Mammary epithelial cell (primary cell): ENCODE results near the gene C1QTNF2.

ENCODE experiments used
- EZH2 ChIP-seq: IDR thresholded peaks from 2 replicates; pipeline ENCODE4 v1.6.1; 2012; ENCODE audit warnings: low read length, inconsistent platforms, borderline replicate concordance
- TF ChIP-seq, protein P1 (sequence below), 2 donors: IDR thresholded peaks in 1 of 2; conservative IDR thresholded peaks in 1 of 2; 2 replicates each; pipeline ENCODE4 v1.5.1; 2011 to 2012; ENCODE audit warnings: inconsistent platforms in 2 of 2, low read length in 2 of 2, mild to moderate bottlenecking in 2 of 2, control low read depth in 1 of 2, low read depth in 1 of 2; ENCODE audit not compliant: insufficient read depth in 1 of 2; ENCODE audit errors: extremely low read depth in 1 of 2

DNA sequence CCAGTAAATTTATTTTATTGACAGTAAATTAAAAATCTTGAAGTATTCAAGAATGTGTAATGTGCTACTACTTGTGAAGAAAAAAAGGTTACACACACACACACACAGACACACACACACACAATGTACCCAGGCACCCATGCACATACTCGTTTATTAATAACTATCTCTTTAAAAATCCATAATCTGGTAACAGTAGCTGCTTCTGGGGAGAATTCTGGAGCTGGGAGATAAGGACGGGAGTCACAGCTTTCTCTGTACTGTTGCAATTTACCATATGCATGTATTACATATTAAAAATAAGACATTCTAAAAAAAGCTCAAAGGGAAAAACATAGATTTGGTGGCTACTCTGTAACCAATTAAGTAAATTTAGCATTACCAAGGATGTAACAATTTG lies 7.9 kb upstream of the C1QTNF2 start:
- TF ChIP-seq, protein P1, sequence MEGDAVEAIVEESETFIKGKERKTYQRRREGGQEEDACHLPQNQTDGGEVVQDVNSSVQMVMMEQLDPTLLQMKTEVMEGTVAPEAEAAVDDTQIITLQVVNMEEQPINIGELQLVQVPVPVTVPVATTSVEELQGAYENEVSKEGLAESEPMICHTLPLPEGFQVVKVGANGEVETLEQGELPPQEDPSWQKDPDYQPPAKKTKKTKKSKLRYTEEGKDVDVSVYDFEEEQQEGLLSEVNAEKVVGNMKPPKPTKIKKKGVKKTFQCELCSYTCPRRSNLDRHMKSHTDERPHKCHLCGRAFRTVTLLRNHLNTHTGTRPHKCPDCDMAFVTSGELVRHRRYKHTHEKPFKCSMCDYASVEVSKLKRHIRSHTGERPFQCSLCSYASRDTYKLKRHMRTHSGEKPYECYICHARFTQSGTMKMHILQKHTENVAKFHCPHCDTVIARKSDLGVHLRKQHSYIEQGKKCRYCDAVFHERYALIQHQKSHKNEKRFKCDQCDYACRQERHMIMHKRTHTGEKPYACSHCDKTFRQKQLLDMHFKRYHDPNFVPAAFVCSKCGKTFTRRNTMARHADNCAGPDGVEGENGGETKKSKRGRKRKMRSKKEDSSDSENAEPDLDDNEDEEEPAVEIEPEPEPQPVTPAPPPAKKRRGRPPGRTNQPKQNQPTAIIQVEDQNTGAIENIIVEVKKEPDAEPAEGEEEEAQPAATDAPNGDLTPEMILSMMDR (conservative IDR thresholded peaks at IDR 0.05 in 1 of 2, IDR thresholded peaks at IDR 0.05 in 1 of 2; ENCODE audit: extremely low read depth in 1 of 2, insufficient read depth in 1 of 2, low read depth in 1 of 2, low read length in 2 of 2), result no peak
- no peak for TF ChIP-seq EZH2
